GM12865 (cell line): ENCODE results near the gene GOLGA8K.
"Not testable (repeated sequence)": the region's sequence is repeated elsewhere in the genome, so short reads cannot be mapped to it uniquely, and the experiment has no call there.

ENCODE experiments used
- DNase-seq: peaks from one replicate; pipeline ENCODE4 v3.0.0; 2010; ENCODE audit warnings: low read depth
- H3K4me3 ChIP-seq: 2 replicates; pipeline ENCODE4 v1.5.1; 2011; ENCODE audit warnings: mild to moderate bottlenecking, low read depth, low read length, control low read depth

Gene GOLGA8K

DNA sequence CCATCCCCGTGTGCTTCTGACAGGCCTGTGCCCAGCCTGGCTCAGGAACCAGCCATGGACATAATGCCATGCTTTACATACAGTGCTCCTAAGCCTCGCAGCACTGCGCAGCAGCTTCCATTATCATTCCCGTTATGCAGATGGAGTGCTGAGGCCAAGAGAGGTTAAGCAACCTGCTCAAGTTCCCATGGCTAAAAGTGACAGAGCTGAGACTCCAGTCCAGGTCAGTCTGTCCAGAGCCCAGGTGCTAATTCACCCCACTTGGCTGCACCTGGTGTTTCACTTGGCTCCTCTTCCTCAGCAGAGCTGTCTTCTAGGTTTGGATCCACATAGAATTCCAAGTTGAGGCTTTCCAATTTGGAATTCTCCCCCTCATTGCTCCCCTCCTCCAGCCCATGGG lies 41.4 kb downstream of the GOLGA8K start:
- not testable (repeated sequence) for DNase-seq, H3K4me3 ChIP-seq

DNA sequence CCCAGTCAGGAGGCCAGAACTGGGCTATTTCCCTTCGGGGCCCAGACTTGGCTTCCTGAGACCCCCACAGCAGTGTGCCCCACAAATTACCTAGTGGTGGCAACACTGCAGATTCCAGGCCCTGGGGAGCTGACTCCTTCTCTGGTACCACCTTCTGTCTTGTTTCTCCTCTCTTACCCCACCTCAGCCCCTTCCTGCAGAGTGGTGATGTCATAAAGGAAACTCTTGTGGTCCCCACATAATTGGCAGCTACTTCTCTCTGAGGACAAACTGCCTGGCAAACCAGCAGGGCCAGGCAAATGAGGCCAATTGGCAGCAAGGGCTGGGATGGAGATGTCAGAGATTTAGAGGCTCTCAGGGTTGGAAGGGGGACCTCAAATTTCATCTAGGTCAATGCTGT lies 44.6 kb downstream of the GOLGA8K start:
- not testable (repeated sequence) for DNase-seq, H3K4me3 ChIP-seq

DNA sequence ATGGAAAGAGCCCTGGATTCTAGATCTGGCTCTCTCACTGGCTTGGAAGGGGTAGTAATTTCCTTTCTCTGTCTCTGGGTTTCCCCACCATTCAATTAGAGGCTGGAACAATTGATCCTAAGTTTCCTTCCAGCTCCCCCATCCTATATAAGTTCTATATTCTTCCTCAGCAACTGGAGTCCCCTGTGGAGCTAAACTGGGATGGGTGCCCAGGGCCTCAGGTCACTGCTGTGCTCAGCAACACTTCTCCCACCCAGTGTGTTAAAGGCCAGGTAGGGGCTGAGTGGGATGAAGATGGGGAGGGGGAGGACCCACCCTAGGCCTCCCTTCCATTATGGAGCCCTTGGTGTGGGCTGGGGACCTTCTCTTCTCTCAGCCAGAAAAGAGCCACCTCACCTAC lies 46.2 kb downstream of the GOLGA8K start:
- not testable (repeated sequence) for DNase-seq, H3K4me3 ChIP-seq

DNA sequence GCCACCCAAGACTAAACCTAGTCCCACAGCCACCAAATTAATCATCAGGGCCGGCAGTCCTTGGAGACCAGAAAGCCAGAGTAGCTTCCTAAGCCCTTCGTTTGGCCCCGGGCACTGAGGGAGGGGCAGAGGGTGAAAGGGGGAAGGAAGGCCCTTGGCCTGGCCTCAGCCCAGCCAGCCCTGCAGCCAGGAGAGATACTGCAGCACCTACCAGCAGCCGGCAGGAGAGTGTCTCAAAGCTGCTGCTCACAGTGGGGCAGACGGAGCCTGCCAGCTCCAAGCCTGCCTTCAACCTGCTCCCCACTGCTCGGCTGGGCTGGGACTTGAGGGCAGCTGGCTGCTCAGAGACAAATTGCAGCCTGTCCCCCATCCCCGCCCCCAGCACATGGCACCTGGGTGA lies 50.3 kb downstream of the GOLGA8K start:
- not testable (repeated sequence) for DNase-seq, H3K4me3 ChIP-seq

DNA sequence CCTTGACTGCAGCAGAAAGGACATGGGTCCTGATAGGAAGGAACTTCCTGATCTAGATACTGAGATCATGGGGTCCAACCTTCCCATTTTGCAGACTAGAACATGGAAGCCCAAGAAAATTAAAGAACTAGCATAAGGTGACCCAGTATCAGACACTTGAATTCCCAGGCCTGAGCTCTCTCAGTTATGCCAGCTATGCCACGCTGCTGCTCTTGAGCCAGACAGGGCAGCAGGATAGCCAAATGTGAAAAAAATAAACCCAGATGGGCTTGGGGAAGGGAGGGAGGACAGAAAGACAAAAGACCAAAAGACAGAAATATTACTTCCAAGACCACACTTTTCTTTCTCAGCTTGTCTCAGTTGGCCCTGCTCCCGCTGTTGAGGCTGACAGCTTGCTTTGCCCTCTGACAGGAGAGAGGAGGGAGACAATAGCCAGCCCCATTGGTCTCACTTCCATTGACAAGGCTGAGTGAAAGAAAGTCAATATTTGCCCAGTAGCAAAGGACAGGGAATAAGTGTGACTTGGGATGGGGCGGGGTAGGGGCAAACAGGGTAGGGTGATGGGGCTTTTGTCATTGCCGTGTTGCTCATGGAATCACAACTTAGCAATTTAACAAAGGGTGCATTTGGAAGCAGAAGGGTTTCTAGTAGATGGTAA lies 52.4 kb downstream of the GOLGA8K start:
- H3K4me3 ChIP-seq, DNase-seq: not testable (repeated sequence)

DNA sequence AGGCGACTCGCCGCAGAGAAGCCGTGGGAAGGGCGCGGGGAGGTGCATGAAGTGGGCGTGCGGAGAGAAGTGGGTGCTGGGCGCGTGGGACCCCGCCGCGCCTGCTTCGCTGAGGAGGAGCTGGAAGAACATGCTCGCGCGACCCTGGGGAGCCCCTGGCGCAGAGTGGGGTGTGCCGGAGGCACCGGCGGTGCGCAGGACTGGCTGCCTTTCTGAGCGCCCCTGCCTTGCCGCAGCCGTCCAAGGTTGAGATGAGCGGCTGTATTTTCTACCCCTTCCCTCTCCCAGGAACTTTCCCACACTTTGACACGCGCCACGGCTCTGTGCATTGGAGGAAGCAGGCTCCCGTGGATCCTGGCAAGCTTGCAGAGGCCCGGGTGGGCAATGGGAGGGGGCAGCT lies 56.1 kb downstream of the GOLGA8K start:
- not testable (repeated sequence) for H3K4me3 ChIP-seq, DNase-seq

DNA sequence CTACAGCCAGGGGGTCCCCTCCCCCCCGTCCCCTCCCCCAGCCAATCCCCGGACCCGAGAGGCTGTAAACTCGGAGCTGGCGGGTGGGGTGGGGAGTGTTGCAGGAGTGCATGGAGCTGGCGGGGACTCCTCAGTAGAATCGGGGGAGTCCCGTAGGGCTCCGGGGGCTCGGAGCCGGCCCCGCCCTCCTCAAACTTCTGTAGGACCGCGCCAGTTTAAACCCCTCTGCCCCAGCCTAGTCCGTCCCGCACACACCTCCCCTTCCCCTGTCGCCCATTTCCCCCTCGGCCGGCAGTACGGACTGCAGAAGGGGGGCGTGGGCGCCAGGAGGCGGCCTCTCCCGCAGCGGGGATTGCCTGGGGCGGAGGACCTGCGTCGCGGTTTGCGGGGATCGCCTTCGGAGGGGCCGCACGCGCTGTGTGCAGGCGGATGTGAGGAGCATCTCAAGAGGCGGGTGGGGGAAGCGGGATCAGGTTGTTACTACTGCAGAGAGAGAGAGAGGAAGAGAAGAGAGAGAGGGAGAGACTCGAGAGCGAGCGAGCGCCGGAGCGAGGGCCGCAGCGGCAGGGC lies 57.0 kb downstream of the GOLGA8K start:
- H3K4me3 ChIP-seq, DNase-seq: not testable (repeated sequence)

DNA sequence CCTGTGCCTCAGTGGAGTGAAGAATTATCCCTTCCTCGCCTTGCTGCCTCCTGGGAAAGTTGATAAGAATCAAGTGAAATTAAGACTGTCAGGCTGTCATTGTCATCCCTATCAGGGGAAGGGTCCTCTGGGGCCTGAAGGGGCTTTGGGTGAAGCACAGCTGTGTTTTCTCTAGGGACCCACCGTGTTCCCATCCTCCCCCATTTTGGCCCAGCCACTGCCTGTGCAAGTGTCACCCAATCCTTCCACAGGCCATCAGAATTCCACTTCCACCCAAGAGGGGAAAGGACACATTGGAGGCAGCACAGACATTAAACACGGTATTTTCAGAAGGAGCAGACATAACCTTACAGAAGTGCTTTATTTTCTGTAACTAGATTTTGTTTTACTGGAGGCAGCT lies 59.2 kb downstream of the GOLGA8K start:
- not testable (repeated sequence) for H3K4me3 ChIP-seq, DNase-seq
